HL-60/S4 treated with retinoic acid at 250 ng/mL for 4 days and 3 days (cell line): Measurements from ENCODE around the gene E2F2.

Source experiments
- in situ Hi-C: fragments of 300-500 bp; cut with MboI; formaldehyde crosslinking; loops from 2 replicates; pipeline ENCODE4 v1.7.0; 2022; ENCODE audit warnings: low sequenced_read_pairs

Gene E2F2

GRCh38 chr1:23470282-23471070 lies 60.6 kb downstream of the E2F2 start:
- in situ Hi-C loops = no loop called here

- in situ Hi-C loops = no loop called here
Observed at GRCh38 chr1:23469372-23469982, 61.6 kb downstream of the E2F2 start.

GRCh38 chr1:23466423-23466989 lies 64.5 kb downstream of the E2F2 start:
- in situ Hi-C loops = no loop called here

GRCh38 chr1:23463286-23463685 lies 67.7 kb downstream of the E2F2 start:
- in situ Hi-C loops = no loop called here

- in situ Hi-C loops = no loop called here
Observed at GRCh38 chr1:23462766-23463165, 68.3 kb downstream of the E2F2 start.

GRCh38 chr1:23461050-23461449 lies 70.0 kb downstream of the E2F2 start:
- in situ Hi-C loops = no loop called here

- in situ Hi-C loops = no loop called here
Observed at GRCh38 chr1:23460519-23460918, 70.5 kb downstream of the E2F2 start.

GRCh38 chr1:23459338-23459757 lies 71.7 kb downstream of the E2F2 start:
- in situ Hi-C loops = no loop called here
